ENCODE results near the gene NUP88.

The NUP88 gene

DNA sequence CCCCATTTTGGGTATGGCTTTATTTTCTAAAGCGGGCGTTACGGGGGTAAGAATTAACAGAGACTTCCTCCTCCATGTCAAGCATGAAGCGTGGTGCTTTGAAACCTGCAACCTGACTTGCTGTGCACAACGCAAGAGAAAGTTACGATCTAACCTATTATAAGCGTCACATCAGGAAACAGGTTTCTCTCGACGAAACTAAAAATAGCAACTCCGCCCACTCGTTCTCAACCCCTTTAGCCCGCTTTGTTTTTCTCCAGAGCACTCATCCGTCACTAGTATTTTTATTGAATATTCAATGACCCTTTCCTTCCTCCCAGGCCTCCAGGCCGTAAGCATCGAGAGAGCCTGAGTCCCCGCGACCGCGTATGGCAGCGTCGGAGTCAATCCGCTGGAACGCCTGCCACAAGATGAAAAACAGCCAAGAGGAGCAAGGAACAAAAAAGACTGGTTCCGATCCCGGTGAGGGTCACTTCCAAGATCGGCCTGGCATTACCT is 555 bp downstream of the NUP88 start:
- peak; percentile 29 for DNase-seq

GRCh38 chr17:5416901-5417300 is 2.6 kb downstream of the NUP88 start:
- DNase-seq, result peak; percentile 9

DNA sequence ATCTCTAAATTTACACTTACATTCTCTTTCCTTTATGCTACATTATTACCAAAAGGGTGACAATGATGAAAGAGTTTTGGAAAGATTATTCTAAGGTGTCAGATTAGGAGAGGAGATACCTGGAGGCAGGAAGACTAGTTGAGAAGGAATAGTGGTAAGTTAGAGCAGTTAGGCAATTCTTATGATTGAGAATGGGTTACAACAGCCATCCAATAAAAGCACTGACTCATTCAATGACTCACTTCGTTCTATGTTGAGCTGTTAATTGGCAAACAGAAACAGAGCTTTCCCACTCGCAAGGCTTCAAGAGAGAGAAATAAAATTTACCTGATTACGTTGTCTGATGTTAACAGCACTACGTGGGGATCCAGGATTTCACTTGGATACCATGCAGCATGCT is 5.8 kb downstream of the NUP88 start:
- no peak for DNase-seq

DNA sequence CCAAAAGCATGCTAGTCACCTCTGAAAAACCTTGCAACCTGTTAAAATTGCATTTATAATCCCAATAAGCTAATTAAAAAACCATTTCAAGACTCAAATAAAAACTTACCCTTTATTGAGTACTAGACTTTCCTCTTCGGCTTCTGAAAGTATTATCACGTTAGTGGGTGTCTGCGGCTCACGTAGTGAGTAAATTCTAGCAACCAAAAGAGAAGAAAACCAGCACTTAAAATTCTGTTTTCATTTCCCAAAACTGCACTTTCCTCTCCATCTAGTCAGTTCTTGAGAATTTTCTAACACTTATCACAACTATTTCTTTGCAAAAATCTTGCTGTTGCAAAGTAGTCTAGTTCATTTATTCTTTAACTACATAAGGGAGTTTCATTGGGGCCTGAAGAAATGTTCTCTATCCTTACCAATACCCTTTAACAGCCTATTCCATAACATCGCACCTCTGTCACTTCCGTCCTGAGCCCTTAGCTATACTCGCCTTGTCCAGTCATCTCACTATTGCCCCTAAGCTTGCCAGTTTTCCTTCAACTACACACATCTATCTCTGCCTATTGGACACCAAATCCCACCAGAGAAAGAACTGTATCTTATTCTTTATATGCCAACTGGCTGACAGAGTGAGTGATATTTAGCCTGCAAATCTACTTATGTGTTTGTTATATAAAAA is 8.7 kb downstream of the NUP88 start:
- DNase-seq, result no peak

- no peak for DNase-seq
These were observed 11.3 kb downstream of the NUP88 start for GRCh38 chr17:5408186-5408585.

GRCh38 chr17:5405400-5405799 is 14.1 kb downstream of the NUP88 start:
- no peak for DNase-seq

- no peak for DNase-seq
These were observed 19.7 kb downstream of the NUP88 start for GRCh38 chr17:5399767-5400166.

GRCh38 chr17:5396612-5397011 is 22.9 kb downstream of the NUP88 start:
- no peak for DNase-seq

GRCh38 chr17:5391678-5392077 is 27.8 kb downstream of the NUP88 start:
- no peak for DNase-seq

DNA sequence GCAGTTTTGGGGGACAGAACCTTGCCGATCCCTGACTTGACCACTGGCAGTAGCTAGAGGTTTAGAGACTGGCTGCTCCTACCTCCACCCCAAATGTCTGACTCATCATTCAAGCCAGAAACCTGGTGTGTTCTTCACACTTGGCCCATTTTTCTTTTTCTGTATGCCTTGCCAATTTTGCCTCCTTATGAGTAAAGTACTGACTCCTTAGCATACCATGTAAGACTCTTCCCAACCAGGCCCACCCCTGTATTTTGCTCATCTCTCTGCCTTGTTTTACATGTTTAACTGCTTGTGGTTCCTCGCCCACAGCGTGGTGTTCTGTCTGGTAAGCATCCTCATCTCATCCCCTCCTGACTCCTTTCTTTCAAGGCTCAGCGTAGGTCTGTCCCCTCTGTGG is 37.9 kb downstream of the NUP88 start:
- no peak for DNase-seq

DNA sequence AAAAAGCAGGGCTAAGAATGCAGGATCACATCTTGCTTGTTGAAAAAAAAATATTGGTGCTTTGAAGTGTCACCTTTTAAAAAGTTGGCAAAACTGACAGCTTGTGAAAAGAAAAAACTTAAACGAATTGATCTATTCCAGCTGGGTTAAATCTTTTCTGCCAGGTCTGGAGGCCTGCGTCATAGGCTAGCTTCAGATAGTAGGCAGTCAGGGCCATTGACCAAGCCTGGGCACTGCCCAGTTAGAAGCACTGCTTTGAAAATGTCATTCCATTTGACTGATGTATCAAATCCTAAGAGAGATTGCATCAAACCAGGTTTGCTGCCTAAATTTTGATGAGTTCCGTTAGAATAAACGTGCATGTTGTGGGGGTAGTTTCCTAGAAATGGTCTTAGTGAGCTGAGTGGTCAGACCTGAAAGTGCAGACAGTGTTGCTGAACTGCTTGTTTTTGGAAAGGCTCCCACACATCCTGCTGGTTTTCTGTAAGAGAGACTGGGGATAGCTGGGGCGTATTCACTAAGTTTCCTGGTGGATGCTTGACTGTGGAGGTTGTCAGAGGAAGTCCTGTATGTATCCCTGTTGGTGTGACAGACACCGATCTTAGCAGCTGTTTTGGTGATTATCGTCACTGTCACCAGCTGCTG is 38.8 kb downstream of the NUP88 start:
- DNase-seq, result no peak

- no peak for DNase-seq
These were observed 39.9 kb downstream of the NUP88 start for GRCh38 chr17:5379351-5380107.

DNA sequence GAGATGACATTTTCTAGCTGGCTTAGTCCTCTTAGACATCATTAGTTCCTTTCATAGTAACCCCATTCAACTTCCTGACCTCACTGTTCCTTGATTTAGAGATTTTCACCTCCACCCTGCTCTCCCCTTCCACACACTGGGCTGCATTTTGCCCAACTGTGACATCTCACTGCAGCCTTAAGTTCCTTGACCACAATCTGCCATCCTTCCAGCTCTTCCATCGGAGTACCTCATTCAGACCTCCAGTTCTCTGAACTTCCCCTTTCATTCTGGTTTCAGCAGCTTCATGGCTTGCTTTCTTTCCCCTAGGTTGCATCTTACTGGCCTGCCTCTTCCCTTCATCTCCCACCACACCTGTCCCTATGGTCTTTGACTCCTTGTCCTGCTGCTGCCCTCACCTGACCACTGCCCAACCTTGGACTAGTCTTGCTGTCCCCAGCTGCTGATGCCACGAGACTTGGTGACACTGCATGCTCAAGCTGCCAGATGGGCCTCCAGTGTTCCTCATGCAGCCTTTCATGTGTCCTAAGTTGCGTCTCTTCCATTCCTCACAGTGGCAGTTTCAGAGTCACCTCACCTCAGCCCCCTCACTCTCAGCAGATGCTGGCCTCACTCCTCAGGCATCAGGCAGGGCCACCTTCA is 40.8 kb downstream of the NUP88 start:
- DNase-seq, result no peak

DNA sequence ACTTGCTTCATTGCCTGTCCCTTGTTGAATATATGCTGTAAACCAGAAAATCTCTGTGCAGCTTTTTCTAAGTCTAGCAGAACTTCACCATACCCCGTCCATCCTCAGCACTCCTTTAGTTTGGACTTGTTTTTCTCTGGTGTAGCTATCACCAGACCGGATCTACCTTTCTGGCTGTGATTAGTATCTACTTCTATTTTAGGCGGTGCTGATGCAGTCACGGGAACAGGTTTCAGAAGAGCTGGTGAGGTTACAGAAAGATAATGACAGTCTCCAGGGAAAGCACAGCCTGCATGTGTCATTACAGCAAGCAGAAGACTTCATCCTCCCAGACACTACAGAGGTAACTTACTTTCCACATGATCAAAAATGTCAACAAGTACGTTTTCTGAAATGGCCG is 46.4 kb downstream of the NUP88 start:
- no peak for DNase-seq

GRCh38 chr17:5370411-5370810 is 49.1 kb downstream of the NUP88 start:
- DNase-seq, result no peak

DNA sequence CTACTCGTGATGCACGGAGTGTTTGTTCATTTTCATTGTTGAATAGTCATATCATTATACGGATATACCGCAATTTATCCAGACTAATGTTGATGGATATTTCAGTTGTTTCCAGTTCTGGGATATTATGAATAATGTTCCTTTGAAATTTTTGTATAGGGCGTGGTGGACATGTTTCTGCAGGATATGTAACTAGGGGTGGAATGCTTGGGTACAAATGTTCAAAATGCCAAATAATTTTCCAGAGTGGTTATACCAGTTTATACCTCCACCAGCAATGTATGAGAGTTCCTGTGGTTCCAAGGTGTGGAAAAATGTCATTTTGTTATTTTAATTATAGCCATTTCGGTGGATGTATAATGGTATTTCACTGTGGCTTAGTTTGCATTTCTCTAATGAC is 53.6 kb downstream of the NUP88 start:
- DNase-seq, result no peak

GRCh38 chr17:5364696-5365095 is 54.8 kb downstream of the NUP88 start:
- DNase-seq, result no peak

- DNase-seq, result no peak
These were observed 55.3 kb downstream of the NUP88 start for GRCh38 chr17:5364156-5364555.

GRCh38 chr17:5362162-5362811 is 57.2 kb downstream of the NUP88 start:
- no peak for DNase-seq

DNA sequence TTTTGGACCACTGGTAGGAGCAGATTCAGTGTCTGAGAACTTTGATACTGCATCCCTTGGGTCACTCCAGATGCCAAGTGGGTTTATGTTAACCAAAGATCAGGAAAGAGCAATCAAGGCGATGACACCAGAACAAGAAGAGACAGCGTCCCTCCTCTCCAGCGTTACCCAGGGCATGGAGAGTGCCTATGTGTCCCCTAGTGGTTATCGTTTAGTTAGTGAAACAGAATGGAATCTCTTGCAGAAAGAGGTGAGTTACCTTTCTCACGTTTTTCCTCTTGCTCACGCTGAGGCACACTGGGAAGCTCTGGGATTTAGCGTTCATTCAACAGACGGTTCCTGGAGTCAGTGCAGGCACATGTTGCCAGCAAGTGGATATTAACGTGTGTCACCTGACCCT is 58.0 kb downstream of the NUP88 start:
- no peak for DNase-seq

GRCh38 chr17:5355421-5356129 is 63.9 kb downstream of the NUP88 start:
- DNase-seq, result no peak

GRCh38 chr17:5354886-5355415 is 64.5 kb downstream of the NUP88 start:
- no peak for DNase-seq
